Ishikawa (cell line): Measurements from ENCODE around the gene COQ2.

Experiments used
- CEBPB ChIP-seq: IDR thresholded peaks from 2 replicates; pipeline ENCODE4 v1.6.1; 2012
- CREB1 ChIP-seq: IDR thresholded peaks from 2 replicates; pipeline ENCODE4 v1.6.1; 2012; ENCODE audit warnings: low read depth
- EGR1 ChIP-seq: IDR thresholded peaks from 2 replicates; pipeline ENCODE4 v1.6.1; 2012
- EP300 ChIP-seq: IDR thresholded peaks from 2 replicates; pipeline ENCODE4 v1.6.1; 2012; ENCODE audit warnings: borderline replicate concordance
- FOXM1 ChIP-seq: IDR thresholded peaks from 2 replicates; pipeline ENCODE4 v1.6.1; 2012; ENCODE audit warnings: low read depth, borderline replicate concordance
- MAX ChIP-seq: IDR thresholded peaks from 2 replicates; pipeline ENCODE4 v1.6.1; 2012
- NFIC ChIP-seq: IDR thresholded peaks from 2 replicates; pipeline ENCODE4 v1.6.1; 2012
- RAD21 ChIP-seq: IDR thresholded peaks from 2 replicates; pipeline ENCODE4 v1.6.1; 2012; ENCODE audit warnings: low read depth
- REST ChIP-seq: IDR thresholded peaks from 2 replicates; pipeline ENCODE4 v1.6.1; 2012; ENCODE audit warnings: low read depth, mild to moderate bottlenecking
- TAF1 ChIP-seq: IDR thresholded peaks from 2 replicates; pipeline ENCODE4 v1.6.1; 2012; ENCODE audit warnings: low read depth, mild to moderate bottlenecking
- TCF12 ChIP-seq: IDR thresholded peaks from 2 replicates; pipeline ENCODE4 v1.6.1; 2012; ENCODE audit warnings: low read depth
- TEAD4 ChIP-seq: IDR thresholded peaks from 2 replicates; pipeline ENCODE4 v1.6.1; 2012
- USF1 ChIP-seq: IDR thresholded peaks from 2 replicates; pipeline ENCODE4 v1.6.1; 2012
- YY1 ChIP-seq: IDR thresholded peaks from 2 replicates; pipeline ENCODE4 v1.6.1; 2012; ENCODE audit warnings: low read depth
- ZBTB7A ChIP-seq: IDR thresholded peaks from 2 replicates; pipeline ENCODE4 v1.6.1; 2012; ENCODE audit warnings: low read depth

The COQ2 gene

GRCh38 chr4:83251447-83251830 is 33.2 kb downstream of the COQ2 start:
- TF ChIP-seq RAD21 (no peak), NFIC (no peak)

- TF ChIP-seq REST (no peak), TAF1 (no peak), USF1 (no peak), EP300 (no peak), TCF12 (no peak), FOXM1 (no peak), EGR1 (no peak), CREB1 (no peak), NFIC (no peak), MAX (no peak), YY1 (no peak), ZBTB7A (no peak), RAD21 (no peak), TEAD4 (no peak), CEBPB (no peak)
Observed at GRCh38 chr4:83250687-83251446, 33.7 kb downstream of the COQ2 start.

- TF ChIP-seq YY1 (no peak), MAX (no peak), EGR1 (no peak), TCF12 (no peak), CREB1 (no peak), RAD21 (no peak), CEBPB (no peak), FOXM1 (no peak), ZBTB7A (no peak), NFIC (no peak), USF1 (no peak), TAF1 (no peak), EP300 (no peak), REST (no peak), TEAD4 (no peak)
Observed at GRCh38 chr4:83248486-83248885, 36.1 kb downstream of the COQ2 start.

GRCh38 chr4:83247415-83248357 is 36.9 kb downstream of the COQ2 start:
- TF ChIP-seq TAF1 (no peak), CEBPB (no peak), TCF12 (no peak), EP300 (no peak), YY1 (no peak), EGR1 (no peak), REST (no peak), FOXM1 (no peak), USF1 (no peak), NFIC (no peak), TEAD4 (no peak), RAD21 (no peak), MAX (no peak), CREB1 (no peak), ZBTB7A (no peak)
